ENCODE data around the gene CDH23. TPM values are rescaled to one million over a fixed set of nuclear protein-coding genes. Genes with fewer than 3 reads are reported as not detected.

CDH23 gene
- total RNA-seq, 1 experiment from 2014 or later, result 2.9 TPM

DNA sequence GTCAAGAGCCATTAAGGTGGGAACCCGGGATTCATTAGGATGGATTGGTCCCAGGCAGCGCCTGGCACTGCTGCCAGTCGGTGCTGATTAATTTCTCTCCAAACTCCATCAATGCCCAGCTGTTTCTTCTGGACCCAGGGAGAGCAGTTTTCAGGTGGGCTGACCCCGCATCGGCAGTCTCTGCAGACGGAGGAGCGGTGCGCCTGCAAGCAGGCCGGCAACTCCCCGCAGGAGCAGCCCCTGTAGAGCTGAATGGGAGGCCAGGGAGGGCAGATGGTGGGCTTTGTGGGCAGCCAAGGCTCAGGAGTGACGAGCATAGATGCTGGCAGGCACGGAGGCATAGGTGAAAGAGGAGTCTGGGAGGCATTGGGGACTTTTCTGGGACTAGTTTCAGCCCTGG lies 56.5 kb downstream of the CDH23 start (continued):
- TF ChIP-seq, protein P1, sequence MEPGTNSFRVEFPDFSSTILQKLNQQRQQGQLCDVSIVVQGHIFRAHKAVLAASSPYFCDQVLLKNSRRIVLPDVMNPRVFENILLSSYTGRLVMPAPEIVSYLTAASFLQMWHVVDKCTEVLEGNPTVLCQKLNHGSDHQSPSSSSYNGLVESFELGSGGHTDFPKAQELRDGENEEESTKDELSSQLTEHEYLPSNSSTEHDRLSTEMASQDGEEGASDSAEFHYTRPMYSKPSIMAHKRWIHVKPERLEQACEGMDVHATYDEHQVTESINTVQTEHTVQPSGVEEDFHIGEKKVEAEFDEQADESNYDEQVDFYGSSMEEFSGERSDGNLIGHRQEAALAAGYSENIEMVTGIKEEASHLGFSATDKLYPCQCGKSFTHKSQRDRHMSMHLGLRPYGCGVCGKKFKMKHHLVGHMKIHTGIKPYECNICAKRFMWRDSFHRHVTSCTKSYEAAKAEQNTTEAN (CRISPR knock-in tag; IDR thresholded peaks at IDR 0.05), result no peak
- TF ChIP-seq HMGA2 (CRISPR knock-in tag; IDR thresholded peaks at IDR 0.05) (no peak), E2F5 (CRISPR knock-in tag; IDR thresholded peaks at IDR 0.05) (no peak), SMAD3 (CRISPR knock-in tag; IDR thresholded peaks at IDR 0.05; ENCODE audit: borderline replicate concordance) (no peak)

GRCh38 chr10:71454347-71454746 lies 57.6 kb downstream of the CDH23 start:
- Mint-ChIP-seq H3K4me3 (no peak overlapping the region), H3K27me3 (ENCODE audit: low read depth) (no peaks in the 10 kb centered on the region; the same call in 1 of the 2 replicates), H3K9me3 (no peaks in the 10 kb centered on the region), H3K36me3 (no peaks in the 10 kb centered on the region), H3K4me1 (no peaks in the 10 kb centered on the region), H3K27ac (no peak overlapping the region; the same call in 1 of the 2 replicates)
- ATAC-seq (no peak), DNase-seq (ENCODE audit: low spot score) (no peak)
- POLR2A ChIA-PET, result no interaction called here
- CTCF ChIA-PET, result interaction anchor here (1.3 to 2.1 kb wide), 2 partner anchors 242 to 253 kb away, joined by 3 to 6 read pairs; no protein-coding TSS in a partner anchor
- TF ChIP-seq, protein P2, sequence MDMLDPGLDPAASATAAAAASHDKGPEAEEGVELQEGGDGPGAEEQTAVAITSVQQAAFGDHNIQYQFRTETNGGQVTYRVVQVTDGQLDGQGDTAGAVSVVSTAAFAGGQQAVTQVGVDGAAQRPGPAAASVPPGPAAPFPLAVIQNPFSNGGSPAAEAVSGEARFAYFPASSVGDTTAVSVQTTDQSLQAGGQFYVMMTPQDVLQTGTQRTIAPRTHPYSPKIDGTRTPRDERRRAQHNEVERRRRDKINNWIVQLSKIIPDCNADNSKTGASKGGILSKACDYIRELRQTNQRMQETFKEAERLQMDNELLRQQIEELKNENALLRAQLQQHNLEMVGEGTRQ (CRISPR knock-in tag; IDR thresholded peaks at IDR 0.05), result no peak
- TF ChIP-seq ZNF121 (CRISPR knock-in tag; IDR thresholded peaks at IDR 0.05) (no peak), PRRX2 (CRISPR knock-in tag; IDR thresholded peaks at IDR 0.05) (no peak), HMGA2 (CRISPR knock-in tag; IDR thresholded peaks at IDR 0.05) (no peak), USF1 (CRISPR knock-in tag; IDR thresholded peaks at IDR 0.05) (no peak), MXD4 (CRISPR knock-in tag; IDR thresholded peaks at IDR 0.05; ENCODE audit: borderline replicate concordance) (no peak), ARID4B (CRISPR knock-in tag; IDR thresholded peaks at IDR 0.05; ENCODE audit: borderline replicate concordance) (no peak), E2F1 (CRISPR knock-in tag; IDR thresholded peaks at IDR 0.05) (no peak), AR (CRISPR knock-in tag; IDR thresholded peaks at IDR 0.05) (no peak), FOXJ3 (CRISPR knock-in tag; IDR thresholded peaks at IDR 0.05; ENCODE audit: borderline replicate concordance) (no peak)
- TF ChIP-seq, protein P3, sequence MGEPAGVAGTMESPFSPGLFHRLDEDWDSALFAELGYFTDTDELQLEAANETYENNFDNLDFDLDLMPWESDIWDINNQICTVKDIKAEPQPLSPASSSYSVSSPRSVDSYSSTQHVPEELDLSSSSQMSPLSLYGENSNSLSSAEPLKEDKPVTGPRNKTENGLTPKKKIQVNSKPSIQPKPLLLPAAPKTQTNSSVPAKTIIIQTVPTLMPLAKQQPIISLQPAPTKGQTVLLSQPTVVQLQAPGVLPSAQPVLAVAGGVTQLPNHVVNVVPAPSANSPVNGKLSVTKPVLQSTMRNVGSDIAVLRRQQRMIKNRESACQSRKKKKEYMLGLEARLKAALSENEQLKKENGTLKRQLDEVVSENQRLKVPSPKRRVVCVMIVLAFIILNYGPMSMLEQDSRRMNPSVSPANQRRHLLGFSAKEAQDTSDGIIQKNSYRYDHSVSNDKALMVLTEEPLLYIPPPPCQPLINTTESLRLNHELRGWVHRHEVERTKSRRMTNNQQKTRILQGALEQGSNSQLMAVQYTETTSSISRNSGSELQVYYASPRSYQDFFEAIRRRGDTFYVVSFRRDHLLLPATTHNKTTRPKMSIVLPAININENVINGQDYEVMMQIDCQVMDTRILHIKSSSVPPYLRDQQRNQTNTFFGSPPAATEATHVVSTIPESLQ (CRISPR knock-in tag; IDR thresholded peaks at IDR 0.05), result no peak
- TF ChIP-seq, protein P4, sequence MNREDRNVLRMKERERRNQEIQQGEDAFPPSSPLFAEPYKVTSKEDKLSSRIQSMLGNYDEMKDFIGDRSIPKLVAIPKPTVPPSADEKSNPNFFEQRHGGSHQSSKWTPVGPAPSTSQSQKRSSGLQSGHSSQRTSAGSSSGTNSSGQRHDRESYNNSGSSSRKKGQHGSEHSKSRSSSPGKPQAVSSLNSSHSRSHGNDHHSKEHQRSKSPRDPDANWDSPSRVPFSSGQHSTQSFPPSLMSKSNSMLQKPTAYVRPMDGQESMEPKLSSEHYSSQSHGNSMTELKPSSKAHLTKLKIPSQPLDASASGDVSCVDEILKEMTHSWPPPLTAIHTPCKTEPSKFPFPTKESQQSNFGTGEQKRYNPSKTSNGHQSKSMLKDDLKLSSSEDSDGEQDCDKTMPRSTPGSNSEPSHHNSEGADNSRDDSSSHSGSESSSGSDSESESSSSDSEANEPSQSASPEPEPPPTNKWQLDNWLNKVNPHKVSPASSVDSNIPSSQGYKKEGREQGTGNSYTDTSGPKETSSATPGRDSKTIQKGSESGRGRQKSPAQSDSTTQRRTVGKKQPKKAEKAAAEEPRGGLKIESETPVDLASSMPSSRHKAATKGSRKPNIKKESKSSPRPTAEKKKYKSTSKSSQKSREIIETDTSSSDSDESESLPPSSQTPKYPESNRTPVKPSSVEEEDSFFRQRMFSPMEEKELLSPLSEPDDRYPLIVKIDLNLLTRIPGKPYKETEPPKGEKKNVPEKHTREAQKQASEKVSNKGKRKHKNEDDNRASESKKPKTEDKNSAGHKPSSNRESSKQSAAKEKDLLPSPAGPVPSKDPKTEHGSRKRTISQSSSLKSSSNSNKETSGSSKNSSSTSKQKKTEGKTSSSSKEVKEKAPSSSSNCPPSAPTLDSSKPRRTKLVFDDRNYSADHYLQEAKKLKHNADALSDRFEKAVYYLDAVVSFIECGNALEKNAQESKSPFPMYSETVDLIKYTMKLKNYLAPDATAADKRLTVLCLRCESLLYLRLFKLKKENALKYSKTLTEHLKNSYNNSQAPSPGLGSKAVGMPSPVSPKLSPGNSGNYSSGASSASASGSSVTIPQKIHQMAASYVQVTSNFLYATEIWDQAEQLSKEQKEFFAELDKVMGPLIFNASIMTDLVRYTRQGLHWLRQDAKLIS (CRISPR knock-in tag; IDR thresholded peaks at IDR 0.05; ENCODE audit: borderline replicate concordance), result no peak
- TF ChIP-seq, protein P5, sequence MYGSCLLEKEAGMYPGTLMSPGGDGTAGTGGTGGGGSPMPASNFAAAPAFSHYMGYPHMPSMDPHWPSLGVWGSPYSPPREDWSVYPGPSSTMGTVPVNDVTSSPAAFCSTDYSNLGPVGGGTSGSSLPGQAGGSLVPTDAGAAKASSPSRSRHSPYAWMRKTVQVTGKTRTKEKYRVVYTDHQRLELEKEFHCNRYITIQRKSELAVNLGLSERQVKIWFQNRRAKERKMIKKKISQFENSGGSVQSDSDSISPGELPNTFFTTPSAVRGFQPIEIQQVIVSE (CRISPR knock-in tag; IDR thresholded peaks at IDR 0.05; ENCODE audit: borderline replicate concordance), result no peak

All from WTC11 (cell line).